T-helper 22 cell (primary cell): ENCODE measurements around the gene CTAGE8.
"Not testable (repeated sequence)": the region's sequence is repeated elsewhere in the genome, so short reads cannot be mapped to it uniquely, and the experiment has no call there.

Experiments used
- DNase-seq: peaks from one replicate; pipeline ENCODE4 v3.0.0-alpha.2; 2020; ENCODE audit warnings: low read depth

The CTAGE8 gene

GRCh38 chr7:144256112-144256511 lies 13.0 kb downstream of the CTAGE8 start:
- no peak for DNase-seq

GRCh38 chr7:144255471-144255897 lies 13.6 kb downstream of the CTAGE8 start:
- DNase-seq, result no peak

GRCh38 chr7:144252307-144252706 lies 16.8 kb downstream of the CTAGE8 start:
- not testable (repeated sequence) for DNase-seq

GRCh38 chr7:144247674-144248330 lies 21.3 kb downstream of the CTAGE8 start:
- DNase-seq, result not testable (repeated sequence)

GRCh38 chr7:144246967-144247366 lies 22.1 kb downstream of the CTAGE8 start:
- not testable (repeated sequence) for DNase-seq

- not testable (repeated sequence) for DNase-seq
Measured at GRCh38 chr7:144245372-144245771, 23.7 kb downstream of the CTAGE8 start.

- DNase-seq, result not testable (repeated sequence)
Measured at GRCh38 chr7:144239365-144239764, 29.7 kb downstream of the CTAGE8 start, which contains the start of gene OR2A42. TSS of gene OR2A42 (minus strand) at chr7:144239605. CDS start at chr7:144232843, 6,762 bp downstream.

- DNase-seq, result not testable (repeated sequence)
Measured at GRCh38 chr7:144238530-144239082, 30.5 kb downstream of the CTAGE8 start.

- DNase-seq, result not testable (repeated sequence)
Measured at GRCh38 chr7:144233039-144233438, 36.0 kb downstream of the CTAGE8 start.

- DNase-seq, result not testable (repeated sequence)
Measured at GRCh38 chr7:144231027-144231426, 38.1 kb downstream of the CTAGE8 start.

- DNase-seq, result not testable (repeated sequence)
Measured at GRCh38 chr7:144228810-144229209, 40.3 kb downstream of the CTAGE8 start.

- not testable (repeated sequence) for DNase-seq
Measured at GRCh38 chr7:144226866-144227265, 42.2 kb downstream of the CTAGE8 start.

- DNase-seq, result not testable (repeated sequence)
Measured at GRCh38 chr7:144223675-144224074, 45.4 kb downstream of the CTAGE8 start.

- DNase-seq, result not testable (repeated sequence)
Measured at GRCh38 chr7:144220531-144220930, 48.6 kb downstream of the CTAGE8 start.

GRCh38 chr7:144219149-144219548 lies 49.9 kb downstream of the CTAGE8 start:
- not testable (repeated sequence) for DNase-seq

GRCh38 chr7:144218581-144218980 lies 50.5 kb downstream of the CTAGE8 start:
- not testable (repeated sequence) for DNase-seq

GRCh38 chr7:144217200-144217599 lies 51.9 kb downstream of the CTAGE8 start:
- not testable (repeated sequence) for DNase-seq
